ENCODE data around the gene SLC2A9. TPM values are rescaled to one million over a fixed set of nuclear protein-coding genes. Genes with fewer than 3 reads are reported as not detected.

The SLC2A9 gene
- total RNA-seq, 2 donors from 2014 or later: 1.6 to 8.6 TPM

- ATAC-seq: no peak
- Histone ChIP-seq H3K27me3 (no peaks in the 10 kb centered on the region), H3K4me3 (no peak overlapping the region), H3K4me1 (peaks cover 11% of the 10 kb centered on the region), H3K36me3 (replicated peaks in 1 of 2; ENCODE audit: insufficient read depth in 1 of 2, low read depth in 2 of 2) (no peaks in the 10 kb centered on the region), H3K27ac (no peak overlapping the region), H3K9me3 (no peaks in the 10 kb centered on the region)
- intact Hi-C loops (cut with DNase I): loop anchor here (5.0 to 10.0 kb wide), 2 partner anchors 253 to 320 kb away; no protein-coding TSS in a partner anchor
- TF ChIP-seq CTCF (IDR thresholded peaks at IDR 0.05) (peak in 6 of 7 experiments; percentile 26 to 56 (median 50)), POLR2A (IDR thresholded peaks at IDR 0.05) (no peak)
- DNase-seq: peak; percentile 41 to 56 (median 49)
- WGBS, 2 donors: 33 to 50% methylated on average over 5 to 7 of the region's 7 CpGs
Measured at GRCh38 chr4:10015140-10015753, 6.0 kb downstream of the SLC2A9 start.

- ATAC-seq (peak; percentile 55), DNase-seq (peak; percentile 59 to 74 (median 64))
- Histone ChIP-seq H3K4me1 (peaks cover 4% of the 10 kb centered on the region), H3K9me3 (no peaks in the 10 kb centered on the region), H3K36me3 (replicated peaks in 1 of 2; ENCODE audit: insufficient read depth in 1 of 2, low read depth in 2 of 2) (no peaks in the 10 kb centered on the region), H3K27me3 (no peaks in the 10 kb centered on the region), H3K4me3 (no peak overlapping the region), H3K27ac (no peak overlapping the region)
- TF ChIP-seq POLR2A (IDR thresholded peaks at IDR 0.05): no peak
- TF ChIP-seq CTCF (IDR thresholded peaks at IDR 0.05): peak in 6 of 7 experiments; percentile 36 to 58 (median 50)
- intact Hi-C loops (cut with DNase I): loop anchor here (10.0 kb wide), 1 partner anchor 319 kb away; no protein-coding TSS in a partner anchor
- 37 to 51% methylated on average over 6 of the region's 6 CpGs for WGBS, 2 donors
Measured at GRCh38 chr4:10013722-10014121, 7.6 kb downstream of the SLC2A9 start.

- intact Hi-C loops (cut with DNase I): loop anchor here (10.0 kb wide), 1 partner anchor 317 kb away; no protein-coding TSS in a partner anchor
- no peaks in the 10 kb centered on the region for H3K36me3 ChIP-seq (replicated peaks in 1 of 2; ENCODE audit: insufficient read depth in 1 of 2, low read depth in 2 of 2)
- no peak overlapping the region for H3K27ac ChIP-seq
- 47 to 57% methylated on average over 3 of the region's 3 CpGs for WGBS, 2 donors
- H3K4me3 ChIP-seq: no peak overlapping the region
- DNase-seq: no peak
- H3K9me3 ChIP-seq: no peaks in the 10 kb centered on the region
- H3K4me1 ChIP-seq: peaks cover 15% of the 10 kb centered on the region
- no peak for ATAC-seq
- TF ChIP-seq POLR2A (IDR thresholded peaks at IDR 0.05): no peak
- no peak for TF ChIP-seq CTCF (IDR thresholded peaks at IDR 0.05)
- no peaks in the 10 kb centered on the region for H3K27me3 ChIP-seq
Measured at GRCh38 chr4:10011885-10012284, 9.4 kb downstream of the SLC2A9 start.

GRCh38 chr4:10011277-10011676 lies 10.0 kb downstream of the SLC2A9 start:
- no peak overlapping the region for H3K4me3 ChIP-seq
- TF ChIP-seq POLR2A (IDR thresholded peaks at IDR 0.05): no peak
- TF ChIP-seq CTCF (IDR thresholded peaks at IDR 0.05): no peak
- intact Hi-C loops (cut with DNase I): loop anchor here (10.0 kb wide), 1 partner anchor 316 kb away; no protein-coding TSS in a partner anchor
- ATAC-seq (no peak), DNase-seq (no peak)
- peaks cover 21% of the 10 kb centered on the region for H3K4me1 ChIP-seq
- no peak overlapping the region for H3K27ac ChIP-seq
- no peaks in the 10 kb centered on the region for H3K27me3 ChIP-seq
- WGBS, 2 donors: 45 to 53% methylated on average over 1 of the region's 1 CpG
- no peaks in the 10 kb centered on the region for H3K9me3 ChIP-seq
- no peaks in the 10 kb centered on the region for H3K36me3 ChIP-seq (replicated peaks in 1 of 2; ENCODE audit: insufficient read depth in 1 of 2, low read depth in 2 of 2)
